ENCODE data around the gene EFCAB12.
A peak's percentile ranks its signal among the peaks of the same experiment; 100 is the strongest.
"Not testable (repeated sequence)": the region's sequence is repeated elsewhere in the genome, so short reads cannot be mapped to it uniquely, and the experiment has no call there.

EFCAB12 gene

DNA sequence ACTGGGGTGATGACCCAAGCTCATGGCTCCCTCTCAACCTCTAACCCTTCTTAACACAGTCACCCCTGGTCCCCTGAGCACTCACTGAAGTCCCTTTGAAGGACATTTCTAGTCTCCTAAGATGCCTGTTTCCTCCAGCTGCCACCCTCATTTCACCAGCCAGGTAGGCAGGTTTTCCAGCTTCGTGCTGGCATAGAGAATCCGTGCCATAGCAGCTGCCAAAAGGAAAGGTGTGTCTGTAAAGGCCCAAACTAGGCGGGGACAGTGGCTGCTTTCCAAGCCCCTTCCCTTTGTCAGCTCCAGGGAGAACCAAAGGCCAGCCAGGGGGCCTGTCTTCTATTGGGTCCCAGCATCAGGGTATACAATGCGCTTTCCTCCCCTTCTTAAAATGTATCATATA, 36.9 kb downstream of the EFCAB12 start:
- DNase-seq: not testable (repeated sequence)

DNA sequence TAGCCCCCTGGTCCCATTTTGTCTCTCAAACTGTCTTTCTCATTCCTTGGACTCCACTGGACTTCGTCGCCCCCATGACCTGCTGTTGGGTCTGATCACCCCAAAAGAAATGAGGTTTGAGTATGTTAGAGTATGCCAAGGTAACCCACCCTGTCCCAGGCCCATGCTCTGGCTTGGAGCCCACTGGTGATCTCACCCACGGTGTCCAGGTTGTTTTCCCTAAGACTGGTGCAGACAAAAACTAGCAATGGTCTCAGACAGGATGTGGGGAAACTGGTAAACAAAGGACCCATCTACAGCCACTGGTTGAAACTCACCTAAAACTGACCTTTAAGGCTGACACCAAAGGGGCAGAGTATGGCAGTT, 38.9 kb downstream of the EFCAB12 start:
- no peak for DNase-seq

DNA sequence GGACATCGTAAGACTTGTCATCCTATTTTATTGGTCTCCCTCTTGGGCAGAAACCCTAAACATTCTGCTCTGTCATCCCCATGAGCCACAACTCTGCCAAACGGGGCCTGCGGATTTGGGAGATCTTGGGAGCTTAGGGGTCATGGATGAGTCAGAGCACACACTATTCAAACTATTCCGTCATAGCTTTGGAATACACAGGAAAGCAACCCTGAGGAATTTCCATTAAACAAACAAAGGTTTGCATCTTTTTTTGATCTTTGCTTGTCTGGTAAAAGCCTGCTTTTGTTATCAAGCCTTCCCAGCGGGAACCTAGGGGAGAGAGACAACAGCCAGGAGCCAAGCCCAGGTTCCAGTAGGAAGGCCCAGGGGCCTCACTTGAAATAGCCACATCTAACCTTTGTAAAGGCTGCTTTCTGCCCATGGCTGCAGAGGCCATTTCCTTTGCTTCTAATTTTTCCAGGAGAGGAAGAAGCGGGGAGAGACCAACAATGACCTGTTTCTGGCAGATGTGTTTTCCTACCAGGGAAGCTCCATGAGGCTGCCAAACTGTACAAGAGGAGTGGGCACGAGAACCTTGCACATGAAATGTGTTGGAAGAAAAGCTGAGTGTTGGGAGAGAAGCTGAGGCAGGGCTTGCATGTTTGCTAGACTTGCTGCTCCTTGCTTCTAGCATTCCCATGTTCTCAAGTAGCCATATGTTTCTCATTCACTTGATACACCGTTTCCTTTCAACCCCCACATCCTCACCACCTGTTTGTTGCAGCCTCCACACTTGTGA, 39.5 kb downstream of the EFCAB12 start:
- DNase-seq: not testable (repeated sequence)

DNA sequence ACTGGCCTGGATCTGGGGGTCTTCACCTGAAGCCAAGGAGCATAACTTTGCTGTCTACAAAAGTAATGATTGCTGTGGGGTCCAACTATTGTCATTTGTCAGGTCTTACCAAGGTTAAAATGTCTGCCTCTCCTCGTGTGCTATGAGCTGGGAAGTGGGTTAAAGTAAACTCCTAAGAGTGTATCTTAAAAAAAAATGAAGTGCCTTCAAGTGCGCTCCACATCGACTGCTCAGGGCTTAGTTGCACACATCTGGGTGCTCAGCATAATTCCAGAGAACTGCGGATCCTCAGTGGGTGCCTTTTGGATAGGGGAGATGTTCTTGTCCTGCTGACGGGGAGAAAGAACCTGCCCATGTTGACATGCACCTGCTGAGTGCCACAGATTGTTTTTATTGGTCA, 40.9 kb downstream of the EFCAB12 start:
- DNase-seq: no peak

- no peak for DNase-seq
Measured at GRCh38 chr3:129386984-129387383, 41.5 kb downstream of the EFCAB12 start.

DNA sequence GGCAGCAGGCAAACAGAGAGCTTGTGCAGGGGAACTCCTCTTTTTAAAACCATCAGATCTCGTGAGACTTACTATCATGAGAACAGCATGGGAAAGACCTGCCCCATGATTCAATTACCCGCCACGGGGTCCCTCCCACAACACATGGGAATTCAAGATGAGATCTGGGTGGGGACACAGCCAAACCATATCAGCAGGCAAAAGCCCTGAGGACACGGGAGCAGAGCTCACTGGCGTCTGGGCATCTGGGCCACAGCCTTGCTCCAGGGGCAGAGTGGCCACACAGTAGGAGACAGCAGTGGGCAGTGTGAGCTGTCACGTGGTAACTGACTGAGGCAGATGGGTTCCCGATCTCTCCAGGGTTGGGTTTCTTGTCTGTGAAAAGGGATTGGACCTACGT, 42.9 kb downstream of the EFCAB12 start:
- DNase-seq: not testable (repeated sequence)

DNA sequence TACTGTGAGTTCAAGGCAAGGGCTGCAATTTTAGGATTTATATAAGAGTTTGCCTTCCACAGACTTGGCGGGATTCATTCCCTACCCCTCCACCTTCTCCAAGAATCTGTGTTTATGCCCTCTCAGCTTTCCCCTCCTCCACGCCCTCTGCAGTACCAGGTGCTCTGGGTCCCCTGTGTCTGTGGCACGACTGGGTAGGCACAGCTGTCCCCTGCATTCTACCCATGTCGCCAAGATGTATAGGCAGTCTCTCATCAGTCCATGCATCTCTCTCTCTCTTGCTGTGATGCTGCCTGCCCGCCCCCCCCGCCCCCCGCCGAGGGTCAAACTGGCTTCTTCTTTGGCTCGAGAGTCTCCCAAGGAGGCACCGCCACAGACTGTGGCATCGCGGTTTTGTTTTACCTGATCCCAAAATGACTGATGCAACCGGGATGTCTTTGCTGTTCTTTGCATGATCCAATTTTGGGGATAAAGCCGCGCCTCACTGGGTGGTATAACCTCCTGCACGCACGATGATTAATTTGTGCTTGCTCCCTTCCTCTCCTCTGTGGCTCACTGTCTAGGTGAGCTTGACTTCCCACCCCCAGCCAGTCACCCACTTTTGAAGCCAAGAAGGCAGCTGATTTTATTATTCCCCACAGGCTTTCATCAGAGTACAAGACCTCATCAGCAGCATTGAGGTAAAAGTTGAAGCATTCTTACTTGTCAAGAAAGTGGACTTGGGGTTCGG, 43.7 kb downstream of the EFCAB12 start:
- DNase-seq: no peak

DNA sequence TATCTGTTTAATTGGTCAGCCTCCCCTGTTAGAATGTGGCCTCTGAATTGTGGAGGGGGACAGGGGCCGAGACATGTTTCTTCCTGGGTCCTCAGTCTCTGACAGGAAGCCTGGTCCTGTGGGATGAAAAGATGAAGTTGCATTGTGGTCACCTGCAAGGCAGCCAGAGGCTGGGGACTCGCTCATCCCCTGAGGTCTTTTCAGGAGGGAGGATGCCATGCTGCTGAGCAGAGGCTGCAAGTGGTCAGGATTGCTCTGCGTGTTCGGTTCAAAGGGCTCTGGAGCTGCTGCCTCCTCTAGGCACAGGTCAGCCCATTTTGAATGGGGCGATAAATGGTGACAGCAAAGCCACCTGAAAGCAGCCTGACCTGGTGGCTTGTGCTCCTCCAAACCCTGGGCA, 44.3 kb downstream of the EFCAB12 start:
- not testable (repeated sequence) for DNase-seq

GRCh38 chr3:129383292-129383860, 45.1 kb downstream of the EFCAB12 start:
- peak; percentile 43 for DNase-seq

GRCh38 chr3:129382366-129382765, 46.1 kb downstream of the EFCAB12 start:
- DNase-seq: no peak

DNA sequence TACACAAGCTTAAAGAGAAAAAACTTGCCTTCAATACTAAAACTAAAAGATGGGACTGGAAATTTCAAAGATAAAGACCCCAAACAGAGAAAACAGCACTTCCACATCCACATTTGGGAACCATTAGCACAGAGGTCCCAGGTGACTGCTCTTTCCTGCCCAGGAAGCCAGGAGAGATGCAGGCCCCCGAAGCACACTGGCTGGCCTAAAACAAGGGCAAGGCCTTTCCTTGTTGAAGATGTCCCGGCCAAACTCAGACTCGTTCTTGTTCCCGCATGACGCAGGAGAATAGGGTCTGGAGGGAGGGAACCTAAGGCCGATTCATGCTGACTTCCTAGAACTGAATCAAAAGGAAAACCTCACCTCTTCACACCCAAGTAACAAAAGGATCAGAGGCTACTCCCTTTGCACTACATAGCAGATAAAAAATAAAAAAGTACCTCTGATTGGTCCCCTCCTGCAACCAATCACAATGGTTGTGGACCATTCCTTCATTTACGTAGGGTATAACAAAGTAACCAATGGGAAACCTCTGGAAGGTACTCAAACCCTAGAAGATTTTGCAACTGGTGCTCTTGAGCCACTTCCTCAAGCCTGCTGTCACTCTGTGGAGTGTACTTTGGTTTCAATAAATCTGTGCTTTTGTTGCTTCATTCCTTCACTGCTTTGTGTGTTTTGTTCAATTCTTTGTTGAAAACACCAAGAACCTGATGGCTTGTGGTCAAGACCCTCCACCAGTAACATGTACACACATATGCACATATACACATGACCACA, 48.7 kb downstream of the EFCAB12 start:
- no peak for DNase-seq

DNA sequence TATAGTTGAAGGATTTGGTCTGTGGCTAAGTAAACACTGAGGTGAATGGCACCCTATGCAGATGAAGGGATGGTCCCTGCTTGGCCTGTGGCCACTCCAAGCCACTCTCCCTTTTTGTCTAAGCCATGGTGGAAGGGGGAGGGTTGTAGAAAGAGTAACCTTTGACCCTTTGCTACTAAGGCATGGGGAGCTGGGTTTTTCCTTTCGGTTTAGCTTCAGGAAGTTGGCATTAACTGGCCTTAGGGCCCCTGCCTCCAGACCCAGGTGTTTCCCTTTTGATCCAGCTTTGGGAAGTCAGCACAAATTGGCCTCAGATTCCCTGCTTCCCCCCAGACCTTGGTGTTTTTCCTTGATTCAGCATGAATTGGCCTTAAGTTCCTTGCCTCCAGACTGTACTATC, 49.5 kb downstream of the EFCAB12 start:
- no peak for DNase-seq

- no peak for DNase-seq
Measured at GRCh38 chr3:129377615-129378014, 50.8 kb downstream of the EFCAB12 start.

DNA sequence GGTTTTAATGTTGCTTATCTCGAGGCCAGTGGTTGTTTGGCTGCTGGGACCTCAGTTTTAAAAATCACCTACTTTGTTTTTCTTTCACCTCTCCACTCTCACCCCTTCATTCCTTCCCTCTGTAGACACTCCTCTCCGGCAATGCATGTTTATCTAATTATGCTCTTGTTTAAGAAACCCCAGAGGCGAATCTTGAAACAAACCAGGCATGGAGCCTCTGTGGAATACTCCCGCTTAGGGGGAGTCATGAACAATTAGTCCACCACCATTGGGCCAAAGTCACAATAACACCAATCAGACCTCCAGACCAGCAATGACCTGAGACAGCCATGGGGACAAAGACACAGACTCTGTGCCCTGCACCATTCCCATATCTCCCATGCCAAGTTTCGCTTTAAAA, 53.3 kb downstream of the EFCAB12 start:
- no peak for DNase-seq

- no peak for DNase-seq
Measured at GRCh38 chr3:129371041-129371826, 57.2 kb downstream of the EFCAB12 start.

- DNase-seq: no peak
Measured at GRCh38 chr3:129370248-129370964, 58.0 kb downstream of the EFCAB12 start.

DNA sequence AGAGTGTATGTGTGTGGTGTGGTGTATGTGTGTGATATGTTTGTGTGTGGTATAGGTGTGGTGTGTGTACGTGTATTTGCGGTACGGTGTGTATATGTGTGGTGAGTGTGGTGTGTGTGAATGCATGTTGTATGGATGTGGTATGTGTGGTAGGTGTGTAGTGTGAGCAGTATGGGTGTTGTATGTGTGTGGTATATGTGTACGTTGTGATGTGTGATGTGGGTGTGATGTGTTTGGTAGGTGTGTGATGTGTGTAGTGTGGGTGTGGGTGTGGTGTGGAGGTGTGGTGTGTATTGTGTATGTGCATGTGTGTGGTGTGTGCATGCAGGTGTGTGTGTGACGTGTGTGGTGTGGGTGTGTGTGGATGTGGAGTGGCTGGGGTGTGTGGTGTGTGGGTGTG, 58.7 kb downstream of the EFCAB12 start:
- no peak for DNase-seq

GRCh38 chr3:129367821-129368220, 60.6 kb downstream of the EFCAB12 start:
- no peak for DNase-seq

GRCh38 chr3:129366312-129366831, 62.1 kb downstream of the EFCAB12 start:
- no peak for DNase-seq

- no peak for DNase-seq
Measured at GRCh38 chr3:129365296-129366136, 62.9 kb downstream of the EFCAB12 start.

DNA sequence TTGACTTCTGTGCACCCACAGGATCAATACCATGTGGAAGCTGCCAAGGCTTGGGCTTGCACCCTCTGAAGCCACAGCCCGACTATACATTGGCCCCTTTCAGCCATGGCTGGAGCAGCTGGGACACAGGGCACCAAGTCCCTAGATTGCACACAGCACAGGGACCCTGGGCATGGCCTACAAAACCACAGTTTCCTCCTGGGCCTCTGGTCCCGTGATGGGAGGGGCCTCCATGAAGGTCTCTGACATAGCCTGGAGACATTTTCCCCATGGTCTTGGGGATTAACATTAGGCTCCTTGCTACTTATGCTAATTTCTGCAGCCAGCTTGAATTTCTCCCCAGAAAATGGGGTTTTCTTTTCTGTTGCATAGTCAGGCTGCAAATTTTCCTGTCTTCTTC, 63.6 kb downstream of the EFCAB12 start:
- not testable (repeated sequence) for DNase-seq

Data from NCI-H510A treated with DMSO at 0.1 percent for 48 hours (cell line).